Left renal cortex interstitium (tissue), 4 donors: ENCODE measurements around the gene RAET1G. TPM values are rescaled to one million over a fixed set of nuclear protein-coding genes. Genes with fewer than 3 reads are reported as not detected.
"Not testable (repeated sequence)": the region's sequence is repeated elsewhere in the genome, so short reads cannot be mapped to it uniquely, and the experiment has no call there.

Source experiments
- DNase-seq, 4 donors: peaks; one replicate each; pipeline ENCODE4 v3.0.0-alpha.2; 2013; ENCODE audit warnings: low read depth in 4 of 4, low spot score in 2 of 4, missing footprints in 1 of 4
- polyA plus RNA-seq, 4 donors: library from polyadenylated mRNA; unstranded; fragments of 120-200 nt; gene quantifications; one replicate each; pipeline ENCODE4 v1.2.1, GENCODE V29; 2013; ENCODE audit not compliant: insufficient read length in 4 of 4

RAET1G gene
- polyA plus RNA-seq, 4 donors: 0.90 to 1.8 (median 1.2) TPM

GRCh38 chr6:149915970-149916865, 6.7 kb downstream of the RAET1G start:
- DNase-seq: no peak

- no peak for DNase-seq
These were observed 9.2 kb downstream of the RAET1G start for GRCh38 chr6:149913540-149914240.

DNA sequence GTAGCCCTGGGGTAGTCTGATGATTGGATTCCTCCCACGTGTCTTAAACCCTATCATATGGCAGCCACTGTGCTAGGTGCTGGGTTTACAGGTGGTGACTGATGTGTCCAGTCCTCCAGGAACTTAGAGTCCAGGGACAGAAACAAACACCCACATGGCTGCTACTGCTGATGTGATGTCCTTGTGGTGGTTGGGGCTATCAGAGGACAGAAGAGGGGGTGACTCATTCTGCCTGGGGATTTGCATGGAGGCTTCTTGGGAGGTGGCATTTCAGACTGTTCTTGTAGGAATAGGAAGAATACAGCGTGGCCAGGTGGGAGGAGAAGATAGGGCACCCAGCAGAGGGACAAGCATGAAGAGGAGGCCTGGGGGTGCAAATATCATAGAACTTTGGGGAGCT, 9.8 kb downstream of the RAET1G start:
- no peak for DNase-seq

- DNase-seq: not testable (repeated sequence)
These were observed 10.2 kb downstream of the RAET1G start for GRCh38 chr6:149912680-149913079.

DNA sequence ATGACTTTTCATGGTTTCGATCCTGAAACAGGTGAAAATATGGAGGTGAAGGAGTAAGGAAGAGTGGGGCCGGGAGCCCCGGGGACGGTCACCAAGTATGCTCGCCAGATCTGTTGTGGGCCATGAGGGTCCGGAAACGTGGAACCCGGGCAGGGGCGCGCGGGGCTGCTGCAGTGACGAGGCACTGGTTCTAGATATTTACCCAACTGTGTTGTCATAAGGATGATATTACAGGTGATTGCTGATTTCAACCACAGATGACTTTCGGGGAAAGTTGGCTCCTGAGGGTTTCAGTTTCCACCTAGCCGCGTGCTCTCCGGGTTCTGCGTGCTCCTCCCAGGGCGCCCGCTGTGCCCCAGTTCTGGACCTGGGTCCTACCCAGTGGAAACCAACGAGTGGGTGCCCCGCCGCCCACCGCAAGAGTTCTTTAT, 12.2 kb downstream of the RAET1G start:
- DNase-seq: no peak

DNA sequence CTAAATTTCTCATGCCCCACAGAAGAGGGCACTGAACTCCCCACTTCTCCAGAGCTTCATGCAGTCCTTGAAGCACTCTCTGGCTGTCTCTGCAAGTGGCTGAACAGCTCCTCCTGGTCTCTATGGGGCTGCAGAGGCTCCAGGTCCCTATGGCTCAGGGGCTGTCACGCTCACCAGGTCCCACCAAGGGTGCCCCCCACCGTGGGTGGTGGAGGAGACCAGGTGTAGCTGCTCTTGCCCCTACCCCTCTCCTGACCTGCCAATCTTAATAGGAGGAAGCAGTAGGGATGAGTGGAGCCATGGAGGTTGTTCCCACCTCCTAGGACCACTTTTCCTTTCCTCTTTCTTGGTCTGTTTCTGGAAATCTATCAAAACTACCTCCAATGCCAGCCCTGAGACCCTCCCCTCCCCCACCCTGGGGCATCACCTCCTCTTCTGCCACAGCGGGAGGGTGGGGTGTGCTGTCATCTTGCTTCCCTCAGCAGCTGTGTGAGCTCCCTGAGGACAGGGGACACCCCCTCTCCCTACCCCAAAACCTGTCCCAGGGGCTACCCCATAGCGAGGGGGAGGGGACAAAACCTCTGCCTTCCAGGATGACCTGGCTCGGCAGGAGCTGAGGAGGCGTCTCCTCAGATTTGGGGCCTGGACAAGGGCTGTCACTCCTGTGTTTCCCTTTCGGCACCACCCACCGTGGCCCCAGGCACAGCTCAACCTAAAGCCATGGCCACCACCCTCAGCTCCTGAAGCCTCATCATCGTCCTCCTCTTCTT, 13.0 kb downstream of the RAET1G start:
- no peak for DNase-seq

DNA sequence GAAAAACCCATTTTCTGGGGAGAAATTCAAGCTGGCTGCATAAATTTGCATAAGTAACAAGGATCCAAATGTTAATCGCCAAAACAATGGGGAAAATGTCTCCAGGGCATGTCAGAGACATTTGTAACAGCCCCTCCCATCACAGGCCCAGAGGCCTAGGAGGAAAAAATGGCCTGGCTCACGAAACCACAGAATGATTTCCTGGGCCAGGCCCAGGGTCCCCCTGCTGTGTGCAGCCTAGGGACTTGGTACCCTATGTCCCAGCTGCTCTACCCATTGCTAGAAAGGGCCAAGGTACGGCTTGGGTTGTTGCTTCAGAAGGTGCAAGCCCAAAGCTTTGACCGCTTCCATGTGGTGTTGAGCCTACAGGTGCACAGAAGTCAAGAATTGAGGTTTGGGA, 14.4 kb downstream of the RAET1G start:
- DNase-seq: not testable (repeated sequence)

DNA sequence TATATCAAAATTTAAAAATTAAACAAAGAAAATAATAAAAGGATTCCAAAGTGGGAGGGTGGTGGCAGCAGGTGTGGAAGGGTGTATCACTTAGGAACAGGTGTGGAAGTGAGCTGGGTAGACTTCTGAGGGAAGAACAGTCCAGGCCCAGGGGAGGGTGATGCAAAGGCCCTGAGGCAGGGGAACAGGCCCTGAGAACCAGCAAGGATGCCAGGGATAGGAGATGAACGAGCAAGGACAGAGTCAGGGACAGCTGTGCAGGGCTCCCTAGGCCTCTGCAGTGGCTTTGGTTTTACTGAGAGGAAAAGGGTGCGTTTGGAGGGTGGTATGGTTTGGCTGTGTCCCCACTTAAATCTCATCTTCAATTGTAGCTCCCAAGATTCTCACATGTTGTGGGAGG, 15.6 kb downstream of the RAET1G start:
- DNase-seq: no peak

- DNase-seq: no peak
These were observed 16.5 kb downstream of the RAET1G start for GRCh38 chr6:149906405-149906804.

- no peak for DNase-seq
These were observed 17.0 kb downstream of the RAET1G start for GRCh38 chr6:149905911-149906371.

DNA sequence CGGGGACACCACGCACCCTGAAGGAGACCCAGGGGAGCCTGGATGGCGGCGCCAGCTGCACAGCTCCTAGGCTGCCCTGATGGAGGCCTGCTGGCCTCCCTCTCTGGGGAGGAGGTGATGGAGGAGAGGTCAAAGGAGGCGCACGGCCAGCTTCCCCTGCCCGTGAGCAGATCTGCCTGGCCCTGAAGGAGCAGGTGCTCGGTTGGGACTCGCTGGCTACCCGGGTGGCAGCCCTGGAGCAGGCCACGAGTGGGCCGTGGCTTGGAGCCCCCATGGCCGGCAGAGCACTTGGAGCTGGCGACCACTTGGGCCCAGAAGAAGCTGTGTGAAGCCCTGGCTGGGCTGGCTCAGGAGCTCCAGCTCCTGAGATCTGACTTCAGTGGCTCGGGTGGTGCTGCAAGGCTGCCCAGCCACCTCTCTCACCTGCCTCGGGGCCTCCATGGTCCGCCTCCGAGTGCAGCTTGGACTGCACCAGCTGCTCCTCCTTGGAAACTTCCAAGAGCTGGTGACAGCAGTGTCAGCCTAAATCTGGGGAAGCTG, 17.5 kb downstream of the RAET1G start:
- no peak for DNase-seq

DNA sequence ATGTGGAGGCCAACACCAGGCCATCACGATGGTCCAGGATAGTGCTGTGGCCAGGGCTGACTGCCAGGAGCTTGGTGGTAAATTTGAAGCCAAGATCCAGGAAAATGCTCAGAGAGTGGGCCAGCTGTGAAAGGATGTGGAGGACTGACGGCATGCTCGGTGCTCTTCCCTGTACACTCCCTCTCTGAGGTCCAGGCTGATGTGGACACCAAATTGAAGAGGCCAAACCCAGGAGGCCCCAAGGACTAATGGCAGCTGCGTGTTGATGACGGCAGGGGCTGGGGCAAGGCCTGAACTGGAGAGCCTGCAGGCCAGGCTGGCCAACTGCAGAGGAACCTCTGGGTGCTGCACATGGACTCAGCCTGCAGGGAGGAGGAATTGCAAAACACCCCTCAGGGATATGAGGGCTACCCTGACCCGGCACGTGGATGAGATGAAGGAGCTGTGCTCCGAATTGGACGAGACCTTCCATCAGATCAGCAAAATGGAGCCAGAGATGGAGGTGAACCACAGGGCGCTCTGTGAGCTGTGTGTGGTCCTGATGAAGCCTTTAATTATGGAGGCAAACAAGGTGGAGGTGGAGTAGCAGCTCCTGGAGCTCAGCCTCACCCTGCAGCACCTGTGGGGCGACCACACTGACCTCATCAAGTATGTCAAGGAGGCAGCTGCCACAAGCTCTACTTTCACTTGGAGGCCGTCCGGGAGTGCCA, 18.1 kb downstream of the RAET1G start:
- no peak for DNase-seq

DNA sequence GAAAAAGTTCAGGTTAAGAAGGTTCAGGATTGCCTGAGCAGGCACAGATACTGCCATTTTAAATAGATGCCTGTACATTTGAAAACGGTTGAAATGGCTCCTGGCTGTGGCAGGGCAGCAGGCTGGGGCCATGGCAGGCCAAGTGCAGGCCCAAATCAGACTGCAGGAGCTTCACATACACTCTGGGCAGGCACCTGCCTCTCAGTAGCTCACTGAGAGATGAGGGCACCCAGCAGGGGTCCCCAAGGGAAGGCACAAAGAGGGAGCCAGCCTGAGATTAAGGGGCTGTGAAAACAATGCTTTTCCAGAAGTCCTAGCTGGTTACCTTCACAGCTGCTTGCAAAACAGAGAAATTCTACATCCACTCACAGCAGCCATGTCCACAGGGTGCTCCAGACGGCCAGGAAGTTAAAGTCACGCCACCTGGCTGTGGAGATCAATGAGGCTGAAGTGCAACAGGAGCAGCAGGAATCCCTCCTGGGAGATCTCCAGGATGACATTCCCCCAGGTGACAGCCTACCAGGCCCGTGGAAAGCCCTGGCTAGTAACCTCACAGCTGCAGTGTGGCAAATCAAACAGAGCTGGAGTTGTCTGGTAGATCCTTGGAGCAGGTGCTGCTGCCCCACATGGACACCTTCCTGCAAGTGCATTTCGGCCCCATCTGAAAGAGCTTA, 18.8 kb downstream of the RAET1G start:
- DNase-seq: no peak

DNA sequence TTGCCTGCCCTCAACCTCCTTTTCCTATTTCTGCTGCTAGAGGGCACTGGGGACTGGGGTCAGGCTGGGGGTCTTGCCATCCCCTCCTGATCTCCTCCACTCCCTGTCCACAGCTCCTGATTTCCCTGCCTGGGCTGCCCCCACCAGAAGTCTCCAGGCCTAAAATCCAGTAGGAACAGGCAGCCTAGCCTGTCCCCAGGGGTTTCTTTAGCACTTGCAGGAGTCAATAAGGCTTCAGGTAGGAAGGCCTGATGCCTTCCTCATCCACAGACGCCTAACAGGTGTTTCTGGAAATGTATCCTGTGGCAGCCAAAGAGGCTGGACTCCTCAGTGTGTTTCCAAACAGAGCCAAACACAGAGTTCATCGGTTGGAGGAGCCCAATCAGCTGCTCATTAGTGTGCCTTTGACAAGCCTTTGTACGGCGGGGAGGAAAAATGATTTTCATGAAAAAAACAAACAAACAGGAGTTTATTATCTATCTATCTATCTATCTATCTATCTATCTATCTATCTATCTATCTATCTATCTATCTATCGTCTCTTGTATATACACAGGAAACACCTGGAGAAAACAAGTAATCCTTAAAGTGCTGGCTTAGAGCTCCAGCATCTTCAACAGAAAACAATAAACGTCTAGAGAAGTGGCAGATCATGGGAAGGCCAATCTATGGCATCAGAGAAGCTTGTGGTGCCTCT, 21.3 kb downstream of the RAET1G start:
- DNase-seq: no peak

DNA sequence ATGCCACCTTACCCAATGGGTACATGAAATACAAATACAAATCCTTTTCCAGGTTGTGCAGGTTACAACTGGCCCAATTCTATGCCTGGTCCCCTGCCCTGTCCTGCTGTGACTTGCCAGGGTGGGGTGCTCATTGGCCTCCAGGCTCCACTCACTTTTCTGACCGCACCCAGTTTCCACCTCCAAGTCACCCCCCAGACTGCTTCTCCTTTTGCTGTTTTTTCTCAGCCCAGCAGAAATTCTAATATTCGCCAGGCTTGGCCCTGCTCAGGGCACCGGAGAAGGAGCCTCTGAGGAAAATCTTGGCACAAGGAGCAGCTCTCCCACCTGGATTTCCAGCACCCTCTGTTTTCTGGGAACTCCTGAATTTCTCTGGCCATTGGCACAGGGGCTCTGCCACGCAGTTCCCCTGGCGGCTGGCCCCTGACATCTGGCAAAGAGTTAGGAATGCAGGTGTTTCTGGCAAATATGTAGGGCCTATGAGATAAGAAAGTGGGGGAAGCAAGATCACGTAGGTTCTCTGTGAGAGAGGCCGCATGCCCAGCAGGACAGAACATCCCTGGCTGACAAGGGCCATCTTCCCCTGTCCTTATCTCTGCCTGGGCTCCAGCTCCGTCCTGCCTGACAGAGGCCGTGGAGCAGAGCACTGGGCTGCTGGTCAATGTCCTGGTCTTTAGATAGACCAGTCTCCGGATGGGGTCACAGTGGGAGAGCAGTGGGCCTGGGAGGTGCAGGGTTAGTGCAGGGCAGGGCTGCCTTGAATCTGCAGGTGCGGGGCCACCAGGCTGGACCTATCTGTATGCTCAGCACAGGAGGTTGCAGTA, 22.1 kb downstream of the RAET1G start:
- DNase-seq: no peak

DNA sequence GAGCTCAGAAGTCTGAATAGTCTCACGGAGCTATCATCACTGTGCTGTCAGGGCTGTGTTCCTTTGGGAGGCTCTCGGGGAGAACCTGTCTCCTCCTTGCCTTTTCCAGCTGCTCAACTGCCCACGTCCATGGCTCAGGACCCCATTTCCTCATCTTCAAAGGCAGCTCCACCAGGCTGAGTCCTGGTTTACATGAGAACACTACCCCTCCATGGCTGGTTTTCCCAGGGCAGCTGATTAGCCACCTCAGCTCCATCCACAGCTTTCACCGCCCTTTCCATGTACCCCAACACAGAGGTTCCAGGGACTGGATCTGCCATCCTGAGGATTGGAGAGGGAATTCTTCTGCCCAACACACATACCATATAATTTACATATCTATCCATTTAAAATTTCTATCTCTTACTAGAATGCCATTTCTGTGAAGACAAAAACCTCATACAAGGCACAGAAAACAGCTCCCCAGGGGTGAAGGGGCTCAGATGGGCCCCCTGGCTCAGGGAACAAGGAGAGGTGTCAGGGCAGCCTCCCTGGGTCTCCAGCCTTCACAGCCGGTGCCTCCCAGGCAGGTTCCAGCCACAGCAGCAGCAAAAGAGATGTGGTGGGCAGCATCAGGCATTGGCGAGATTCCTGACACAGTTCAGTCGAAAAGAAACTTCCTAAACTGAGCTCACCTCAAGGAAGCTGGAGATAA, 22.8 kb downstream of the RAET1G start:
- no peak for DNase-seq

GRCh38 chr6:149899486-149899885, 23.4 kb downstream of the RAET1G start:
- DNase-seq: no peak
